Activated CD8-positive, alpha-beta memory T cell treated with anti-CD3 and anti-CD28 coated beads, Interleukin-2, amount 50 U/mL, for 48 hours (primary cell): Measurements from ENCODE around the gene GRHL3.

Source experiments
- DNase-seq: peaks from one replicate; pipeline ENCODE4 v3.0.0-alpha.2; 2020

The GRHL3 gene

DNA sequence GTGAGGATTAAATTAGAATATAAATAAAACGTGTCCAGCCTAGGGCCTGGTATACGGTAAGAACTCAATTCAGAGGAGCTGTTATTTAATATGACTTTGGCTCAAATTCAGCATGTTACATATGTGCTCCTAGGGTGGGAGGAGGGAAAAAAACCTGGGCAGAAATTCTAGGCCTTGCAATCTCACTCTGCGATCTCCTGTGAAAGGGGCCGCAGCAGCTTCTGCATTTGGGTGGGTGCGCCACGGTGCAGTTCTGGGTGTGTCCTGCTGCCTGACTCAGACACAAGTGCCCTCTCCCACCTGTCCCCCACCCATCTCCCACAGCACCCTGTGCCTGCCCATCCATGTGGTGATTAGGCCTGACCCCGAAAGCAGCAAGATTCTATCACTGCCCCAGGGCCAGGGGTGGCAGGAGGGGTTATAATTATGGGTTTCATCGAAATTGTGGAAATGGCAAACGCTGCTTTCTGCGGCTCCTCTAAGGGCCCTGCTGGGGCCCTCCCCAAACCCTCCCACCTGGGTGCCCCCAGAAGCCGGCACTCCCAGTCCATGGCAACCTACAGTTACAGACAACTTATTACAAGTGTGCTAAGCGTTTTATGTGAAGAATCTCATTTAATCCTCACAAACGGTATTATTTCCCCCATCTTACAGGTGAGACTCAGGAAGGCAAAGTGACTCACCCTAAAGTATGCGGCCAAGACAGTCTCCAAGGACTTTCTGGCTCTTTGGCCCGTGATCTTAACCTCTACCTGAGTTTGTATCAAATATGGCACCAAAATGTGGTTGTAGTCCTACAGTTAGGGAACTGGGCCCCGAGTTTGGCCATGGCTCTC is 25.5 kb upstream of the GRHL3 start:
- no peak for DNase-seq

DNA sequence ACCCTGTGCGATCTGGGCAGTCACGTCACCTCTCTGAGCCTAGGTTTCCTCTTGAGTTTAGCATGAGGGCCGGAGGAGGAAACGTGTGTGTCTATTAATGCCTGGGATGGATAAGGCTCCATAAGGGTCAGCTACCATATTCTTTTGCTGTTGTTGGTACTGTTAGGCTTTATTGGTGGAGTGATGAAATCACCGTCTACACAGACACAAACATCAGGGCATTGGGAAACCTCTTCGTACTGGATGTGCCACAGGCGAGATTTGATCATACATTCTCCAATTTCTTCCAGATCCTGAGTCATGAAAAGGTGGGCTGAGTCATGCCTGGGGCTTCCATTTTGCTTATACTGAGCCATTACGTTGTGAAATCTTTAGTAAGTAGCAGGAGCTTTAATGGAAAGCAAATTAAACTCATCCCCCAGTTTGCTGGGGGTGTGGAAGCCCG is 24.9 kb upstream of the GRHL3 start:
- DNase-seq: no peak

DNA sequence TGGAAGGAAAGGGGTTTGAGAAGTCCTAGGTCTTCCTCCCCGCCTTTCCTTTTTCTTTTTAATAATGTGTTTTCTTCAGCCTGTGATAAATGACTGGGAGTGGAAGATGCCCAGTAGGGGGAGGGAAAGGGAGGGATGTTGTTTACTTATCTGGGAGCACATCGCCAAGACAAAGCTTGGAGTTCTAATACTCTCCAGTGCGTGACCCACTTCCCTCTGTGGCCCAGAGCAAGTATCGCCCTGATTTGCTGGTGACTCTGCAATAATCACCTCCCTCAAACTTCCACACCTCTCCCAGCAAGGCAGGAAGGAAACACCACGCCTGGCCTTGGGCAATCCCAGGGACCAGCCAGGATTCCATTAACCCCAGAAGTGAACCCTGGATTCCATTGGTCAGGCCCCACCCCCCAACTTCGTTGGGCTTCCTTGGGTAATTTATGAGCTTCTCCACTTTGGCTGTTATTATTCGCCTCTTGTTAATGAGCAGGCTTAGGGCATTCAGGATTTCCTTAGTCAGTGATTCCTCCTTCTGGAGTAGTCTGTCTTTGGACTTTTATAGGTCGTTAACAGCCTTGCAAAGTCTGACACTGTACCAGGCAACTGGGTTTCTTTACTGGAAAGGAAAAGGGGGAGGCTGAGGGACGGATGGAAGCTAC is 24.3 kb upstream of the GRHL3 start:
- DNase-seq: no peak

DNA sequence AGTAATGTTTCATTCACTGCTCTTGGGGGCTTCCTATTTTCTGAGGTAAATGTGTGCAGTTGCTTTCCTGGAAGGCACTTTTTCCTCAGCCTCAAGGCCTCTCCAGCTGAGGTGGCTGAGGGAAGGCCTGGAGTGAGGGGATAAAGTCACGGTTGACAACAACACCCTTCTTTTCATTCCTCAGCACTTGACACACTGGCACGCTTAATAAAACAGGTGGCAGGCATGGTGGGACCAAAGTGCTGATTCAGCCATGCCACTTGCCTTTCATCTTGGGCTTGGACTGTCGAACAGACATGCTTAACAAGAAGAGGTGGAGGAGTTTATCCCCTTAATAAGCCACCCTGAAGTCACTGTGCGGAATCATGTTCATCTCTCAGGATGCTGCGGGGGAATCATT is 23.6 kb upstream of the GRHL3 start:
- DNase-seq: no peak

DNA sequence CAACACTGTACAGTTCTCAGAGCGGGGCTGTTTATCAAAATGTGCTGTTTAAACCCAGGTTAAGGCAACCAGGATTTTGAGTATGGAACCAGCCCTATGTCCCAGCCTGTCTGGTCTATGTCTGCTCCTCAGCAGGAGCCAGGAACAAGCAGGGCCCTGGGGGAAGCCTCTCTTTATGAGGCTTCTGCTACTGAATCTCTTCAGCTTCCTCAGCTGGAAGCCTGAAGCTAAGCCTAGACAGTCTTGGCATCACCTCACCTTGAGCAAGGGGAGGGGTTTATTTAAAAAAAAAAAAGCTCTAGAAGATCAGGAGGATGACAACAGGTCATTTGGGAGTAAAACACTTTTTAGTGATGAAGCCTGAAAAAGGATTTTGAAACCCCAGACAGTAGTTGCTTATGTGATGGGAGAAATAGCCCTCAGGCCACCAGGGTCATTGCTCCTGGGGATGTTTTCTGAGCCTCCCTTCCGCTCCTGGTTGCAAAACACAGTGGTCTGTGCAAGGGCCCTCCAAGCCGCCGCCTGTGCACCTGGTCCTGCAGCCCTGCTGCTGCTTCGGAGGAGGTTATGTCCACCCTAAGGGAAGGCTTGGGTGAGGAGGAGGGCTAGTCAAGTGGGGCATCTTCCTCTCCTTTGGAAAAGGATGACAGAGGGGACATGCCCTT is 21.8 kb upstream of the GRHL3 start:
- DNase-seq: no peak

DNA sequence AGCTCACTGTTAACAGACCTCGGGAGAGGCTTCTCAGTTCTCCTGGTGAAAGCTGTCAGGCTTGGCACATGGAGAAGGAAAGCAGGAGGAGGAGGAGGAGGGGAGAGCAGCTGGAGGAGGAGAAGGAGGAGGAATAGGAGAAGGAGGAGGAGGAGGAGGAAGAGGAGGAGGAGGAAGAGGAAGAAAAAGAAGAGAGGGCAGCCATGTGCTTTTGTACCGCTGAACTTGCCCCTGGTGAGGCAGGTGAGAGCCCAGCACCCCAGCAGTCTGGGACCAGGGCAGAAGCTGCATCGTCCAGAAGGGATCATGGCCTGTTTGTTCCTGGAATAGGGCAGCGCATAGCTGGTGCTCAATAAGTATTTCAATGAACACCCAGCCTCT is 21.3 kb upstream of the GRHL3 start:
- no peak for DNase-seq

DNA sequence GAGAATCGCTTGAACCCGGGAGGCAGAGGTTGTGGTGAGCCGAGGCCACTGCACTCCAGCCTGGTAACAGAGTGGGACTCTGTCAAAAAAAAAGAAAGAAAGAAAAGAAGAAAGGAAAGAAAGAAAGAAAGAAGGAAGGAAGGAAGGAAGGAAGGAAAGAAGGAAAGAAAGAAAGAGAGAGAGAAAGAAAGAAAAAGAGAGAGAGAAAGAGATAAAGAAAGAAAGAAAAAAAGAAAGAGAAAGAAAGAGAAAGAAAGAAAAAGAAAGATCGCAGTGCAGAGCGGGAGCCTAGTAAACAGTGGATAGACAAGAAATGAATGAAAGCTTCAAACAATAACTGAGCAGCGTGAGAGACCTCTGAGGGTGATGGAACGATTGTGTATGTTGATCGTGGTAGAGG is 20.6 kb upstream of the GRHL3 start:
- DNase-seq: no peak

DNA sequence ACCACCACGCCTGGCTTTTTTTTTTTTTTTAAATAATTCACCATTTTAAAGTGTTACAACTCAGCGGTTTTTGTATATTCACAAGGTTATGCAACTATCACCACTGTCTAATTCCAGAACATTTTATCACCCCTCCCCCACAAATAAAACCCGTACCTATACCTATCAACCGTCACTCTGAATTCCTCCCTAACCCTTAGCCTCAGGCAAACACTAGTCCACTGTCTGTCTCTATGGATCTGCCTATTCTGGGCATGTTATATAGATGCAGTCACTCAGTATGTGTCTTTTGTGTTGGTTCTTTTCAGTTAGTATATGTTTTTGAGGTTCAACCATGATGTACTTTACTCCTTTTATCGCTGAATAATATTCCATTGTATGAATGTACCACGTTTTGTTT is 19.3 kb upstream of the GRHL3 start:
- no peak for DNase-seq

DNA sequence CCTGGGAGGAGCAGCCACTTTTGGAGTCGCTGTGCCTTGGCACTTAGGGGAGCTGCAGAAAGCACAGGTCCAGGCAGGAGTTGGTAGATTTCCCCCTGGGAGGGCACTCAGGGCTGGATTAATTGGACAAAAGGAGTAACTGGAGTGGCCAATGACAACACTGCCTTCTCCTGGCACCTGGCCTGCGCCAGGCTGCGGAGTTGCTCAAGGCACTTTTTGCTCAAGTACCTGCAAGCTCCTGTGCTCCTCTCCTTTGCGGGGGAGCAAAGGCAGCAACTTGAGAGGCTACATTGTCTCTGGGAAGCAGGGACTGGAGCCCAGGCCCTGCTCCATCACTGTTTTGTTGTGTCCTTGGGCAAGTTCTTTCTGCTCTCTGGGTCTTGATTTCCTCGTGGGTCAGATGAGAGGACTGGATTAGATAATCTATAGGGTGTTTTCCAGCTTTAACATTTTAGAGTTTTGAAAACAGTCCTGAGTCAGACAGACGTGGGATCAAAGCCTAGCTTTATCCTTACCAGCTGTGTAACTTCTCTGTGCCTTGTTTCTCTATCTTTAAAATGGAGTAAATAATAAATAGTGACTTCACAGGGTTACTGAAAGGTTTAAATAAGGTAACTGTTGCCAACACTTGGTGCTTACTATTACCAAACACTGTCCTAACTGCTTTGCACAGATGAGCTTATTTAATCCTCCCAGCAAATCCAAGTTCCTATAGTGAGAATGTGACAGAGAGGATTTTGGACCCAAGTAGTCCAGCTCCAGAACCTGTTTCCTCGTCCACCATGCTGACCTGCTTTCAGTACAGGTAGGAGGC is 18.0 kb upstream of the GRHL3 start:
- no peak for DNase-seq

DNA sequence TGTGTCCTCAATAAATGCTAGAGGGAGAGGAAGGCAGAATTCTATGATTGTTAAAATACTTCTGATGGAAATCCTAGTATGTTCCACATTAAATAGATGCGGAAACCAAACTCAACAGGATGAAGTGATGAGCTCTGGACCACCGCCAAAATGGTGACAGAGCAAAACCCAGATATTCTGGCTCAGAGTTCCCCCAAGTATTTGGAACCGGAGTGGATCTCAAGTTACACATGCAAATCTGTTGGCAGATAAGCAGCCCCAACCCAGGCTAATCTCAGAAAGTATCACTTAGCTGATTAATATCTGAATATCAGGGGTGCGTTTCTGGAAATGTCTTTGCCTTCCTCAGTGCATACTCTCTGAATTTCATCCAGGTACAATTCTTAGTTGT is 17.4 kb upstream of the GRHL3 start:
- DNase-seq: no peak

DNA sequence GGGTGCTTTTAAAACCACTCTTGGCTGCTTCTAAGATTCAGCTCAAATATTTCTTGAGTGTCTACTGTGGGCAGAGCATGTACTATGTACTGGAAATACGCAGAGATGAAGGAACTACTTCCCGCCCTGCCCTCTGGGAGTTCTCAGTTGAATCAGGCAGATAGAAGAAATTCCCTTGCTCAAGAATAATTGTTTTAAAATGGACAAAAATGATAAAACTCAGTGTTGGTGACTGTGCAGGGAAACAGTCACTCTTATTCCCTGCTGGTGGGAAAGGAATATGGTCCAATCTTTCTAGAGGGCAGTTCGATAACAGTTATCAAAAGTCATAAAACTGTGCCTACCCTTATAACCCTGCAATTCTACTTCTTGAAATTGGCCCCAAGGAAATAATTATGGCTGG is 16.9 kb upstream of the GRHL3 start:
- DNase-seq: no peak

DNA sequence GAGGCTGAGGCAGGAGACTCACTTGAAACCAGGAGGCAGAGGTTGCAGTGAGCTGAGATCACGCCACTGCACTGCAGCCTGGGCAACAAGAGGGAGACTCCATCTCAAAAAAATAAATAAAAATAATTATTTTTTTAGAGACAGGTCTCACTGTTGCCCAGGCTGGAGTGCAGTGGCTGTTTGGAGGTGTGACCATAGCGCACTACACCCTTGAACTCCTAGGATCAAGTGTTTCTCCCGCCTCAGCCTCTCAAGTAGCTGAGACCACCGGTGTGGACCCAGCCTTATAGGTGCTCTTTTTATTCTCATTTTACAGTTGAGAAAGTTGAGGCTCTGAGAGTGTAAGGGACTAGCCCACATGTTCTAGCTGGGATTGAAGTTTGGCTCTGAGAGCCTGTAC is 15.6 kb upstream of the GRHL3 start:
- no peak for DNase-seq

DNA sequence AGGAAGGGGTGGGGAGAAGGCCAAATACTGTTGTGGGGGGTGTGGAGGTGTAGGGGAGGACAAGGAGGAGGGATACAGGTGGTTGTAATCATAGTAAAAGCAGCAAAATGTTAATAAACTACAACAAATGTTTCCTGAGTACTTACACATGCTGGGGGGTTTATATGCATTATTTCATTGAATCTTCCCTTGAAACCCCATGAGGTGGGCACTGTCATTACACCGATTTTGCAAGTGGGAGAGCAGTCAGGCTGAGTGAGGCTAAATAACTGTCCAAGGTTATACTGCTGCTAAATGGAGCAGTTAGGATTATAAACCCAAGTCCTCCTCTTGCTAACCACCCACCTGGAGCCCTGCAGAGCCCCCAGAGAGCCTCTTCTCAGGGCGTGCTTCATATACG is 14.4 kb upstream of the GRHL3 start:
- DNase-seq: no peak

DNA sequence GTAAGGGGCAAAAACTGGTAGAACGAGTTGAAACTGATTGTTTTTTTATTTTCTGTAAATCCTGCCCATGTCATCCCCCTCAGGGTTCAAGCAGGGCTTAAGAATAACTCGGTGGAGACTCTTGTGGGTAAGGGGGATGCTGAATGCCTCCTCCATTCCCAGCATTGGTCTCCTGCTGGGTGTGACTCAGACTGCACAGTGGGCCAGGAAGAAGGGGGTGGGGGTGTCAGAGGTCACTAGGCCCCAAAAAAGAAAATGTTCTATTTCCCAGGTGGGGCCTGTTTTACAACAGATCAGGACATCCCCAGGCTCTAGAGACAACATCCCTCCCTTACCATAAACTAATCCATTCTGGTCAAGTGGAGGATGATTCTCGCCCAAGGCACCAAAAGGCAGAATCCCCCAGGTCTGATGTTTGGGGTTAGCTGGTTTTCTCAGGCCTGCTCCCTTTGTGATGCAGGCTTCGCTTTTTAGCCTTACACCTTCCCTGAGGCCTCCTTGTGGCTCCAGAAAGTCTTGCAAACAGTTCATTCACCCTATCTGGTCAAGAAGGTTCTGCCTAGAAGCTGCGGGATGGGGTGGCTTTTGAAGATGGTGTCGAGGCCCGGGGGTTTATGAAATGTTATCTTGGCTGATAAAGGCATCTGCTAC is 10.7 kb upstream of the GRHL3 start:
- no peak for DNase-seq

DNA sequence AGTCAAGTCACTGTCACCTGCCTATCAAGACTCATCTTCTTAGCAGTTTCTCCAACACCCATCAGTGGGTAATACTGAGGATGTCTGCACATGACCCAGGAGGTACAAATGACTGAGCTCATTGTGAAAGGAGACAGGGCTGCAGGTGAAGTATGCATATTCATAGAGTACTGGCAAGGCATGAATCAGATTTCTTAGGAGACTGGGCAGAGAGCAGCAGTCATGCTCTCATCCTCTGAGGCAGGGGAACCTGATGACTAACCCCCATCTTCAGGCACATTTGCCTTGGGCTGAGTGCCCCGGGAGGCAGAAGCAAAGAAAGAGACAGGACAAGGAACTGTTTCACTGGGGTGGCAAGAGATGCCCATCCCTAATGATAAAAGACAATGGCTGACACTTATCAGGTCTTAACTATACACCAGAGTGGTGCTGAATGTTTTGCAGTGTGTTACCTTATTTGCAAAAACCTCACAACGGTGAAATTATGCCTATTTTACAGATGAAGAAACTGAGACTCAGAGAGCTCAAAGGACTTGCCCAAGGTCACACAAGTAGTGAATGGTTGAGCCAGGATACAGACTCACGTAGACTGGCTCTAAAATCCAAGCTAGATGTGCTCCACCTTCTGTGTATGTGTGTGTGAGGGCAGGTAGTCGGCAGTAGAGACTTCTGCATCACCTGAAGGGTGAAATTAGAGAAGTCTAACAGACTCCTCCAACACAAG is 9.2 kb upstream of the GRHL3 start:
- no peak for DNase-seq

DNA sequence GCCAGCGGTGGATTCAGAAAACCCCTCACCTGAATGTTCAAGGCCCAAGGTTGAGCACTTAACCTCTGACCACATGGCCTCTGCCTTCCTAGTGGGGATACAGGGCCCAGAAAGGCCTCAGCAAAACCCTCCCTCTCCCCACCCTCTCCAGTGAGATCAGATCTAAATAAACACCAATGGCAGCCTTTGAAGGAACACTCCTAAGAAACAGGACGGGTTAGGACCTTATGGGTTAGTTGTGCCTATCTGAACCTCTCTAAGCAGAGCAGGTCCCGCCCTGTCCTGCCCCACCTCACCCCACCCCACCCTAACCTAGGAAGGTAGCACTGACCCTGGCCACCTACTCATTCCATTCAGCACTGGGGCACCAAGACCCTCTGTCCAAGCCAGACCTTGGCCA is 7.9 kb upstream of the GRHL3 start:
- DNase-seq: no peak

DNA sequence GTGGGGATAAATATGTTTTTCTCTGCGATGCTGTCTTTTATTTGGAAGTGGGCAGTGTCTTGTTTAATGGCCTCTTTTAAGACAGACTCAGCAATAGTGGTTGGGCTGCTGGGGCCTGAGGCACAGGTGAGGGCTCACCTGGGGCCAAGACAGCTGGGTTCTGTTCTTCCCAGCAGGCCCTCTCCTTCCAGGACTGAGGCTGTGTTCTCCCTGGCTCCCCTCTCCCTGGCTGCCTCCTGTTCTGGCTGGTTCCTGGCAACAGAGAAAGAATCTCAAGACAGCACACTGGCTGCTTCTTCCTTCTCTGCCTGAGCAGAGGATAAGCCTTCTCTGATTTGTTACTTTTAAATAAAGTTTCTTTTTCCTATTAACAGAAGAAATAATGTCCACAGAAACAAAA is 7.4 kb upstream of the GRHL3 start:
- DNase-seq: no peak

DNA sequence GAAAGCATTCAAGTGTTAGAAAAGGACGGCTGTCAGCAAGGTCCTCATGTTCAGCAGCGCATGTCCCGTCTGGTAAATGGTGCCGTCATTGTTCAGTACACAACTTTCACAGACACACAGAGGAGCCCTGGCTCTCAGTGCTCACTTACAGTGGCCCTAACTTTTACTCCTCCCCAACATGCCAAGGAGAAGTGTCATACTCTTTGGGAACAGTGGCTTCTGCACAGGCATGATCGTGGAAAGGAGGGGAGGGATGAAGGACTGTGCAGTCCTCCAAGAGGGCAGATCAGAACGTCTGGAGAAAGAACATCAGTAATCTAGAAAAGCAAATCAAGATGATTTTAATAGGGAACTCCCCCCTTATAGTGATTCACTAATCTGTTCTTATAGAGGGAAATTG is 3.8 kb upstream of the GRHL3 start:
- DNase-seq: no peak

DNA sequence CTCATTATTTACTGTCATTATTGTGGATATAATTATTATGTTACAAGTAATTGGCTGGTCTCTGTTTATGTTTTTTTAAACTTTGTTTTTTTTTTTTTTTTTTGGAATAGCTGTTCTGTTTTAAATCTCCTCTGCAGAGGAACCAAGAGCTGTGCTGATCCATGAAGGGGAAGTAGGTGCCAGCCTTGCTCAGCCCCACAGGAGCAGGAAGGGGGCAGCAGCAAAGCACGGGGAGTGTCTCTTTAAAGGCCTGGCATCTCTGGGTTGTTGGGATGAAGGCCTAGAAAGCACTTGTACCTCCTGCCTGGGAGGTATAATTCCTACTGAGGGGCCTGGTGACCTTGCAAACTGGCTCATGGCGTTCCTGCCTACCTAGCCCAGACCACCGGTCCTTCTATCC is 2.5 kb upstream of the GRHL3 start:
- no peak for DNase-seq

DNA sequence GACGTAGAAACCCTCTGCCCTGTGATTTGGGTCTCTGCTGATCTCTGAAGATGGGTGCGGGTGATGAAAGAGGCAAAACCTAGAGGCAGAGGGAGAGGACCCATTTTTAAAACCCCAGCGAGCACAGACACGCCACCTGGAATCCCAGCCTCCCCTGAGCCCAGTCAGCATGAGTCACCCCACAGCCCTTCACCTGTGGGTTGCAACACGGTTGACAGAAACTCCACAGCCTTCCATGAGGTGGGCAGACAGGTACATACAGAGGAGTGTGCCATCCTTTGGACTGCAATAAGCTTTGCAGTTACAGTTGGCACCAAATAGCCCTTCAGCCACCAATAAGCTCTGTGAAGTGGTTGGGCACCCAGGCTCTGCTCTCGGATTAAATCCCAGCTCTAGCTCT is 2.1 kb upstream of the GRHL3 start:
- no peak for DNase-seq

DNA sequence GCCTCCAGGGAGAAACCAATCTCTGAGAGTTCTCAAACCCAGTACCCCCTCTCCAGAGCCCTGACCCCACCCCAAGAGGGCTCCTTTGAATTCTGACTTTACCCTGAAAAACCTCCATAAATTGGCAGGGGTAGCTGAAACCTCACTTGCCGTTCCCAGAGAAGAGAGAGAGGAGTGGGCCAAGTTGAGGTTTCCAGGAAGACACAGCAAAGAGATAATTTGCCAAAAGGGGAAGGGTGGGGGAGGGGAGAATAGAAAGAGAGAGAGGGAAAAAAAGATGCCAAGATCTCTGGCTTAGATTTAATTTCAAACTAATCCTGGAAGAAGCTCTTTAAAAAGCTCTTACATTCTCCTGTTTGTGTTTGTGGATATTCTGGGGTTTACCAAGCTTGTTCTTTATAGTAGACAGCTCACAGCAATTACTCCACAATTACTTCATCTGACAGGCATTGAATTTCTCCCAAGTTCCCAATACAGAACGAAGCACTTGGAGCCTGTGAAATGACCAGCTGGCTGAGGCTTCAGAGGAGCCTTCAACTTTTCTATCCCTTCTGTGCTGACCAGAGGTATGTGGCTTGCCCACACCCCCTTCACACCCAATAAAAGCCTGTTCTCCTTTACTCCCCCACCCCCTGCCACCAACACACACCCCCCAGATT is 1.1 kb upstream of the GRHL3 start:
- DNase-seq: no peak
